H9 (cell line): ENCODE data around the gene SNRPA1. TPM values are rescaled to one million over a fixed set of nuclear protein-coding genes. Genes with fewer than 3 reads are reported as not detected.

ENCODE experiments used
- DNase-seq: peaks from one replicate; pipeline ENCODE4 v3.0.0-alpha.2; 2017
- H2AFZ ChIP-seq: one replicate; pipeline ENCODE4 v1.6.1; 2013; ENCODE audit warnings: mild to moderate bottlenecking, low read length, control low read depth, moderate library complexity
- H2AK5ac ChIP-seq: 2 replicates; pipeline ENCODE4 v1.6.1; 2013; ENCODE audit warnings: low read length, control low read depth, mixed read lengths; ENCODE audit not compliant: insufficient read length
- H2BK120ac ChIP-seq: one replicate; pipeline ENCODE4 v1.6.1; 2013; ENCODE audit warnings: low read depth, mild to moderate bottlenecking, low read length, control low read depth, inconsistent platforms; ENCODE audit not compliant: poor library complexity, severe bottlenecking
- H2BK12ac ChIP-seq: 2 replicates; pipeline ENCODE4 v1.6.1; 2013; ENCODE audit warnings: low read length, control low read depth, mixed read lengths, low read depth; ENCODE audit not compliant: insufficient read length
- H2BK15ac ChIP-seq: 2 replicates; pipeline ENCODE4 v1.6.1; 2013; ENCODE audit warnings: low read depth, low read length, control low read depth
- H2BK20ac ChIP-seq: one replicate; pipeline ENCODE4 v1.6.1; 2013; ENCODE audit warnings: low read depth, mild to moderate bottlenecking, low read length, control low read depth, inconsistent platforms; ENCODE audit not compliant: poor library complexity, severe bottlenecking
- H2BK5ac ChIP-seq: 2 replicates; pipeline ENCODE4 v1.6.1; 2013; ENCODE audit warnings: low read length, control low read depth, mixed read lengths; ENCODE audit not compliant: insufficient read length
- H3K14ac ChIP-seq: 2 replicates; pipeline ENCODE4 v1.6.1; 2013; ENCODE audit warnings: low read length, control low read depth; ENCODE audit not compliant: insufficient read depth
- H3K18ac ChIP-seq: 2 replicates; pipeline ENCODE4 v1.6.1; 2013; ENCODE audit warnings: low read depth, mild to moderate bottlenecking, mixed read lengths, low read length, control low read depth; ENCODE audit not compliant: insufficient read length
- H3K23ac ChIP-seq: 2 replicates; pipeline ENCODE4 v1.6.1; 2013; ENCODE audit warnings: low read length, control low read depth, mixed read lengths, low read depth; ENCODE audit not compliant: insufficient read length
- H3K23me2 ChIP-seq: 2 replicates; pipeline ENCODE4 v1.6.1; 2013; ENCODE audit warnings: low read depth, mild to moderate bottlenecking, mixed read lengths, low read length, control low read depth; ENCODE audit not compliant: insufficient read length, poor library complexity, severe bottlenecking
- H3K27ac ChIP-seq: 2 replicates; pipeline ENCODE4 v1.5.1; 2013; ENCODE audit warnings: low read length, control low read depth, mixed read lengths, low read depth; ENCODE audit not compliant: insufficient read length
- H3K27me3 ChIP-seq: 2 replicates; pipeline ENCODE4 v1.6.1; 2013; ENCODE audit warnings: low read length, control low read depth, inconsistent platforms; ENCODE audit not compliant: insufficient read depth
- H3K4ac ChIP-seq: 2 replicates; pipeline ENCODE4 v1.6.1; 2013; ENCODE audit warnings: low read depth, mild to moderate bottlenecking, control low read depth, inconsistent platforms, low read length, moderate library complexity
- H3K4me1 ChIP-seq: 2 replicates; pipeline ENCODE4 v1.6.1; 2013; ENCODE audit warnings: low read length, control low read depth, inconsistent platforms; ENCODE audit not compliant: insufficient read depth
- H3K4me2 ChIP-seq: 2 replicates; pipeline ENCODE4 v1.6.1; 2013; ENCODE audit warnings: low read length, control low read depth, mixed read lengths; ENCODE audit not compliant: insufficient read length, insufficient read depth
- H3K56ac ChIP-seq: 2 replicates; pipeline ENCODE4 v1.6.1; 2013; ENCODE audit warnings: low read depth, mild to moderate bottlenecking, mixed read lengths, low read length, control low read depth; ENCODE audit not compliant: insufficient read length
- H3K79me1 ChIP-seq: 2 replicates; pipeline ENCODE4 v1.6.1; 2013; ENCODE audit warnings: low read depth, mild to moderate bottlenecking, moderate library complexity, low read length, control low read depth, inconsistent platforms; ENCODE audit not compliant: insufficient read depth, poor library complexity, severe bottlenecking
- H3K79me2 ChIP-seq: 2 replicates; pipeline ENCODE4 v1.6.1; 2013; ENCODE audit warnings: low read length, control low read depth, inconsistent platforms; ENCODE audit not compliant: insufficient read depth
- H3K9ac ChIP-seq: 2 replicates; pipeline ENCODE4 v1.6.1; 2013; ENCODE audit warnings: low read length, control low read depth, mixed read lengths; ENCODE audit not compliant: insufficient read length; ENCODE audit errors: extremely low read depth
- H3K9me3 ChIP-seq: one replicate; pipeline ENCODE4 v1.6.1; 2013; ENCODE audit warnings: low read depth, low read length, inconsistent platforms; ENCODE audit not compliant: control insufficient read depth
- H3T11ph ChIP-seq: one replicate; pipeline ENCODE4 v1.6.1; 2013; ENCODE audit warnings: mild to moderate bottlenecking, low read length, control low read depth, inconsistent platforms
- H4K20me1 ChIP-seq: one replicate; pipeline ENCODE4 v1.6.1; 2013; ENCODE audit not compliant: control insufficient read depth, insufficient read length, insufficient read depth
- H4K5ac ChIP-seq: 2 replicates; pipeline ENCODE4 v1.6.1; 2013; ENCODE audit warnings: low read depth, mild to moderate bottlenecking, mixed read lengths, low read length, control low read depth; ENCODE audit not compliant: insufficient read length
- H4K8ac ChIP-seq: replicated peaks from 2 replicates; pipeline ENCODE4 v1.6.1; 2013; ENCODE audit warnings: low read length, control low read depth, mixed read lengths, low read depth; ENCODE audit not compliant: insufficient read length
- H4K91ac ChIP-seq: 2 replicates; pipeline ENCODE4 v1.6.1; 2013; ENCODE audit warnings: low read depth, mild to moderate bottlenecking, moderate library complexity, mixed read lengths, low read length, control low read depth; ENCODE audit not compliant: insufficient read length
- H3K27ac Mint-ChIP-seq, 3 experiments: 2 replicates in 2 of 3; 3 replicates in 1 of 3; pipeline ENCODE4 v1.8.0; 2020 to 2021; ENCODE audit warnings: mixed read lengths in 3 of 3, mild to moderate bottlenecking in 1 of 3, moderate library complexity in 1 of 3
- H3K27me3 Mint-ChIP-seq: 2 replicates; pipeline ENCODE4 v1.8.0; 2021; ENCODE audit warnings: low read depth, mild to moderate bottlenecking, moderate library complexity, mixed read lengths
- H3K36me3 Mint-ChIP-seq, 3 experiments: 2 replicates in 2 of 3; 3 replicates in 1 of 3; pipeline ENCODE4 v1.8.0; 2020 to 2021; ENCODE audit warnings: low read depth in 3 of 3, mixed read lengths in 3 of 3; ENCODE audit not compliant: insufficient read depth in 1 of 3
- H3K4me1 Mint-ChIP-seq, 2 experiments: 2 replicates each; pipeline ENCODE4 v1.8.0; 2020; ENCODE audit warnings: mixed read lengths in 2 of 2
- H3K4me3 Mint-ChIP-seq, 2 experiments: 2 replicates in 1 of 2; 3 replicates in 1 of 2; pipeline ENCODE4 v1.8.0; 2020 to 2021; ENCODE audit warnings: mild to moderate bottlenecking in 2 of 2, mixed read lengths in 2 of 2, moderate library complexity in 1 of 2
- H3K9me3 Mint-ChIP-seq, 2 experiments: 2 replicates in 1 of 2; 3 replicates in 1 of 2; pipeline ENCODE4 v1.8.0; 2020; ENCODE audit warnings: mild to moderate bottlenecking in 2 of 2, mixed read lengths in 2 of 2, moderate library complexity in 1 of 2
- WGBS: extraction: QIAGEN DNeasy Blood & Tissue Kit; methylation state at CpG from one replicate; pipeline ENCODE4 v1.1.7; 2013; ENCODE audit warnings: missing lambda C conversion rate, low lambda C conversion rate, mixed read lengths; ENCODE audit not compliant: insufficient read length; ENCODE audit errors: extremely low coverage; 5-methylcytosine and 5-hydroxymethylcytosine counted together
- total RNA-seq: library from RNA; stranded (reverse); gene quantifications from 2 replicates; pipeline ENCODE4 v1.2.1, GENCODE V29; 2021
- TF ChIP-seq, protein P1 (sequence below): fragments of 200-600 bp; sonication (generic); conservative IDR thresholded peaks from 3 replicates; pipeline ENCODE4 v1.8.0; 2021; ENCODE audit warnings: antibody characterized with exemption, mild to moderate bottlenecking

The SNRPA1 gene
- total RNA-seq, 1 experiment from 2014 or later = 145 TPM

DNA sequence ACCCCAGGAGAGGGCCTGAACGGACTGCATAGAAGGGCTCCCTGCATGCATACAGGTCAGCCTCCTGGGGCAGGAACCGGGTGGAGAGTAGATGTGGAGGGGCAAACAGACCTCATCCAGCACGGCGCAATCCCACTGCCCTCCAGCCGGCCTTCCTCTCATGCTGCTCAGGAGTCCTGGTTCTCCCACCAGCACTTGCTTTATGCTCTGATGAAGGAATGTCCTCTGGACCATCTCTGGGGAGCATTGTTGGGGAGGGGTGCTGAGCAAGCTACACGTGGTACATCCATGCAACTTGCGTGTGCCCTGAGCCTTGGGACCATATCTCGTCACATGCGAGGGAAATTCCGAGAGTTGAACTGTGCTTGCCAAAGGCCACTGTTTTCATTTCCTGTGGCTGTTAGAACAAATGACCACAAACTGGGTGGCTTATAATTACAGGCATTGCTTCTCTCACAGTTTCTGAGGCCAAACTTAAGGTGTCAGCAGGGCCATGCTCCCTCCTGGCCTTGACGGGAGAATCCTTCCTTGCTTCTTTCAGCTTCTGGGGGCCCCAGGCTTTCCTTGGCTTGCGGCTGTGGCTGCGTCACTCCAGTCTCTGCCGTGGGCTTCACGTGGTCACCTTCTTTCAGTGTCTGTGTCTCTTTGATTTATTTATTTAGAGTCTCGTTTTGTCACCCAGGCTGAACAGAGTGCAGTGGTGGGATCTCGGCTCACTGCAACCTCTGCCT lies 30.0 kb downstream of the SNRPA1 start:
- H3K36me3 Mint-ChIP-seq = peaks cover 7 to 16% (median 9%) of the 10 kb centered on the region in 3 experiments; a peak in 6 of 7 replicates
- no peak overlapping the region for H3T11ph ChIP-seq
- H2BK20ac ChIP-seq = no peak overlapping the region
- H4K8ac ChIP-seq = no peak overlapping the region
- no peak overlapping the region for H2BK5ac ChIP-seq
- peaks cover 8% of the 10 kb centered on the region in 2 experiments for H3K4me1 Mint-ChIP-seq
- TF ChIP-seq, protein P1, sequence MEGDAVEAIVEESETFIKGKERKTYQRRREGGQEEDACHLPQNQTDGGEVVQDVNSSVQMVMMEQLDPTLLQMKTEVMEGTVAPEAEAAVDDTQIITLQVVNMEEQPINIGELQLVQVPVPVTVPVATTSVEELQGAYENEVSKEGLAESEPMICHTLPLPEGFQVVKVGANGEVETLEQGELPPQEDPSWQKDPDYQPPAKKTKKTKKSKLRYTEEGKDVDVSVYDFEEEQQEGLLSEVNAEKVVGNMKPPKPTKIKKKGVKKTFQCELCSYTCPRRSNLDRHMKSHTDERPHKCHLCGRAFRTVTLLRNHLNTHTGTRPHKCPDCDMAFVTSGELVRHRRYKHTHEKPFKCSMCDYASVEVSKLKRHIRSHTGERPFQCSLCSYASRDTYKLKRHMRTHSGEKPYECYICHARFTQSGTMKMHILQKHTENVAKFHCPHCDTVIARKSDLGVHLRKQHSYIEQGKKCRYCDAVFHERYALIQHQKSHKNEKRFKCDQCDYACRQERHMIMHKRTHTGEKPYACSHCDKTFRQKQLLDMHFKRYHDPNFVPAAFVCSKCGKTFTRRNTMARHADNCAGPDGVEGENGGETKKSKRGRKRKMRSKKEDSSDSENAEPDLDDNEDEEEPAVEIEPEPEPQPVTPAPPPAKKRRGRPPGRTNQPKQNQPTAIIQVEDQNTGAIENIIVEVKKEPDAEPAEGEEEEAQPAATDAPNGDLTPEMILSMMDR = no peak
- peaks cover 3% of the 10 kb centered on the region for H3K27me3 Mint-ChIP-seq
- H2BK12ac ChIP-seq = no peak overlapping the region
- DNase-seq = no peak
- no peak overlapping the region for H3K27ac ChIP-seq
- no peak overlapping the region for H3K56ac ChIP-seq
- no peaks in the 10 kb centered on the region for H3K4me1 ChIP-seq
- H3K4ac ChIP-seq = no peak overlapping the region
- H3K14ac ChIP-seq = no peak overlapping the region
- H3K23ac ChIP-seq = no peak overlapping the region
- H2BK120ac ChIP-seq = no peak overlapping the region
- H3K4me3 Mint-ChIP-seq = no peak overlapping the region
- H3K27ac Mint-ChIP-seq = no peak overlapping the region
- H2AK5ac ChIP-seq = no peak overlapping the region
- no peaks in the 10 kb centered on the region for H3K79me1 ChIP-seq
- no peak overlapping the region for H2BK15ac ChIP-seq
- H3K23me2 ChIP-seq = no peaks in the 10 kb centered on the region
- H3K4me2 ChIP-seq = no peak overlapping the region
- H3K9ac ChIP-seq = no peak overlapping the region
- H4K5ac ChIP-seq = no peak overlapping the region
- no peaks in the 10 kb centered on the region for H4K20me1 ChIP-seq
- H3K18ac ChIP-seq = no peak overlapping the region
- no peaks in the 10 kb centered on the region for H3K9me3 ChIP-seq
- H3K9me3 Mint-ChIP-seq = no peaks in the 10 kb centered on the region
- H4K91ac ChIP-seq = no peak overlapping the region
- H3K79me2 ChIP-seq = no peaks in the 10 kb centered on the region
- WGBS = no CpG with 5 or more reads among the region's 17 CpGs
- no peaks in the 10 kb centered on the region for H3K27me3 ChIP-seq
- H2AFZ ChIP-seq = no peak overlapping the region
